ENCODE data around the gene PINLYP. TPM values are rescaled to one million over a fixed set of nuclear protein-coding genes. Genes with fewer than 3 reads are reported as not detected.

The PINLYP gene
- total RNA-seq, 3 donors from 2014 or later: 0.61 to 7.4 (median 2.0) TPM

DNA sequence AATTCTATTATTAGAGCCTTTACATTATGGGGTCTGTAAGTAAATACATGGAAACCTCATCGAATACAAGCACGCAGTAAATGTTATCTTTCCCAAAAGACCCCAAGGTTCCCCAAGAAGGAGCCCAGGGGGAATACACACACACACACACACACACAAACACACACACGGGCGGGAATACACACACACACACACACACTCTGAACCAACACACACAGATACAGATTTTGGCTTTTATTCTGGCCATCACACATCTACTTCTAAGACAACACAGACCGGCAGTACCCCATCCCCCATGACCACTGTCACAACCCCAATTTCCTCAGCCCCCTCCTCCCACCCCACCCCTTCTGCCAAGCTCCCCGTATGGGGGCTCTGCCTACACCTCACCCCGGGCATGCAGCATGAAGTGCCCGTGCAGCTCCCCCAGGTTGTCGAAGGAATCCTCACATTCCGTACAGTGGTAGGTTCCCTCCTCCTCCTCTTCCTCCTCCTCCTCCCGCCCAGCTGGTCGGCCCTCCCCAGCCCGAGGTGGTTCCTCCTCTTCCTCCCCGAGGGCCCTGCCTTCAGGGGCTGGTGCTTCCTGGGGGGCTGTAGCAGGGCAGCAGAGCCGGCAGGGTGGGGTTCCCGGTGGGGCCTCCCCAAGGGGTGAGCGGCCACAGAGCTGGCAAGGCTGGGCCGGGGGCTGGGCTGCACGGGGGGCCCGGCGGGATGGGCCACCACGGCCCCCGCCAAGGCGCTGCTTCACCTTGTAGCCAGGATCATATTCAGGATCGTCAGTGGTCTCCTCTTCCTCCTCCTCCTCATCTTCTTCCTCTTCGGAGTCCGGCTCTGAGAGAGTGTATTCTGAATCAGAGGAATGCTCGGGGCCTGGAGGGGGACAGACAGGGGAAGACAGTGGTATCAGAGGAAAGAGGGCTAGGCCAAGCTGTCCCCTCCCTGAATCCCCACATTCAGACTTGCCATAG is 31.9 kb downstream of the PINLYP start:
- ATAC-seq (no peak), DNase-seq (no peak)
- H3K4me1 ChIP-seq (ENCODE audit: low read depth): no peaks in the 10 kb centered on the region
- no peaks in the 10 kb centered on the region for H3K36me3 ChIP-seq (ENCODE audit: low read depth)
- no peak overlapping the region for H3K4me3 ChIP-seq
- TF ChIP-seq, protein P1, sequence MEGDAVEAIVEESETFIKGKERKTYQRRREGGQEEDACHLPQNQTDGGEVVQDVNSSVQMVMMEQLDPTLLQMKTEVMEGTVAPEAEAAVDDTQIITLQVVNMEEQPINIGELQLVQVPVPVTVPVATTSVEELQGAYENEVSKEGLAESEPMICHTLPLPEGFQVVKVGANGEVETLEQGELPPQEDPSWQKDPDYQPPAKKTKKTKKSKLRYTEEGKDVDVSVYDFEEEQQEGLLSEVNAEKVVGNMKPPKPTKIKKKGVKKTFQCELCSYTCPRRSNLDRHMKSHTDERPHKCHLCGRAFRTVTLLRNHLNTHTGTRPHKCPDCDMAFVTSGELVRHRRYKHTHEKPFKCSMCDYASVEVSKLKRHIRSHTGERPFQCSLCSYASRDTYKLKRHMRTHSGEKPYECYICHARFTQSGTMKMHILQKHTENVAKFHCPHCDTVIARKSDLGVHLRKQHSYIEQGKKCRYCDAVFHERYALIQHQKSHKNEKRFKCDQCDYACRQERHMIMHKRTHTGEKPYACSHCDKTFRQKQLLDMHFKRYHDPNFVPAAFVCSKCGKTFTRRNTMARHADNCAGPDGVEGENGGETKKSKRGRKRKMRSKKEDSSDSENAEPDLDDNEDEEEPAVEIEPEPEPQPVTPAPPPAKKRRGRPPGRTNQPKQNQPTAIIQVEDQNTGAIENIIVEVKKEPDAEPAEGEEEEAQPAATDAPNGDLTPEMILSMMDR (IDR thresholded peaks at IDR 0.05): no peak
- H3K9me3 ChIP-seq: no peaks in the 10 kb centered on the region
- intact Hi-C loops (cut with DNase I, micrococcal nuclease): no loop called here

DNA sequence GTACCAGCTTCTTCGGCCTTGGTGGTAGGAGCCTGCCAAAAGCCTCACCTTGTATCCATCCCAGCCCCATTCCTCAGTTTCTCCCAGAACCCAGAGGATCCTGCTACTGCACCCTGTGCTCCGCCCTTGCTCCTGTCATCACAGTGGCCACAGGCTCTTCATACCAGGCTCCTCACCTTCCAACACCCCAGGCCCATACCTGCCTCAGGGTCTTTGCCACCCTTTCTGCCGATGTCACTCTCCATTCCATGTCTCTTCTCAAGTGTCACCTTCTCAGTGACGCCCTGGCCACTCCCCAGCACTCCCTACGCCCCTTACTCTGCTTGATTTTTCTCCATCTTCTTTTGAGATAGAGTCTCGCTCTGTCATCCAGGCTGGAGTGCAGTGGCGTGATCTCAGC is 34.3 kb downstream of the PINLYP start:
- TF ChIP-seq, protein P1 (IDR thresholded peaks at IDR 0.05): no peak
- ATAC-seq (no peak), DNase-seq (no peak)
- intact Hi-C loops (cut with DNase I, micrococcal nuclease): no loop called here
- Histone ChIP-seq H3K4me1 (ENCODE audit: low read depth) (no peaks in the 10 kb centered on the region), H3K36me3 (ENCODE audit: low read depth) (no peaks in the 10 kb centered on the region), H3K4me3 (no peak overlapping the region), H3K9me3 (no peaks in the 10 kb centered on the region)

DNA sequence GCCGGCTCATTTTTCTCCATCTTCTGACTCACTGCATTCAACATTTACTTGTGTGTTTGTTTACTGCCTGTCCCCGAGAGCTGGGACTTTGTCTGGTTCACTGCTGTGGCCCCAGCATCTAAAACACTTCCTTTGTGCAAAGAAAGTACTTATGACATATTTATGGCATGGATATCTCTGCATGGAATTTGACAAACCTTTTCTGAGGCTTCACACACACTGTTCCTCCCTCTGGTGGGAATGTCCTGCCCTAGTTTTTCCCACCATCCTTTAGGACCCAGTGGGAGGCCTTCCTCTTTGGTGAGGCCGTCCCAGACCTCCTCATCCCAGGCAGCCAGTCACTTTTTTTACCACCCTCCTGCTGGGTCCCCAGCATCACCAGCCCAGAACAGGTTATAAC is 34.9 kb downstream of the PINLYP start:
- Histone ChIP-seq H3K9me3 (no peaks in the 10 kb centered on the region), H3K4me1 (ENCODE audit: low read depth) (no peaks in the 10 kb centered on the region), H3K4me3 (no peak overlapping the region), H3K36me3 (ENCODE audit: low read depth) (no peaks in the 10 kb centered on the region)
- ATAC-seq (no peak), DNase-seq (no peak)
- intact Hi-C loops (cut with DNase I, micrococcal nuclease): no loop called here
- TF ChIP-seq, protein P1 (IDR thresholded peaks at IDR 0.05): no peak

DNA sequence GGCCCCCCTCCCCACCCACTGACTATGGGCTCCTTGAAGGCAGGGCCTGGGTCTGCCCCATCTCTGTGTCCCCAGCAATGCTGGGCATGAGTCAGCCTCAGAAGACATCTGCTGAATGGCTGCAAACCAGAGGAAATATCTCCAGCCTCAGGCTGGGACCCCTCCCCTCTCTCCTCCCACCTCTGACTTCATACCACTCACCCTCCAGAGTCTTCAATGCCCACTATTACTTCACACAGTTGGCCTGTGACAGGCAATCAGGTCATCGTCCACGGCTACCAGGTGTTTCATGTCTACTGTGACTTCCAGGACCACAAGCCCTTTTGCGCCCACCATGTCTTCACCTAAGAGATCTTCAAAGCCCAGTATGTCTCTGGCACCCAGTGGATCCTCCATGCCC is 36.2 kb downstream of the PINLYP start, which contains the start of gene SRRM5:
TSS of gene SRRM5 (plus strand) at position 301 of the 400 bp plus-strand sequence. CDS start at position 335, 34 bp downstream.
- H3K9me3 ChIP-seq: no peaks in the 10 kb centered on the region
- H3K4me1 ChIP-seq (ENCODE audit: low read depth): no peaks in the 10 kb centered on the region
- TF ChIP-seq, protein P1 (IDR thresholded peaks at IDR 0.05): no peak
- ATAC-seq (no peak), DNase-seq (no peak)
- no peak within 1 kb of the TSS for H3K4me3 ChIP-seq
- H3K36me3 ChIP-seq (ENCODE audit: low read depth): no peaks in the 10 kb centered on the region
- intact Hi-C loops (cut with DNase I, micrococcal nuclease): no loop called here

DNA sequence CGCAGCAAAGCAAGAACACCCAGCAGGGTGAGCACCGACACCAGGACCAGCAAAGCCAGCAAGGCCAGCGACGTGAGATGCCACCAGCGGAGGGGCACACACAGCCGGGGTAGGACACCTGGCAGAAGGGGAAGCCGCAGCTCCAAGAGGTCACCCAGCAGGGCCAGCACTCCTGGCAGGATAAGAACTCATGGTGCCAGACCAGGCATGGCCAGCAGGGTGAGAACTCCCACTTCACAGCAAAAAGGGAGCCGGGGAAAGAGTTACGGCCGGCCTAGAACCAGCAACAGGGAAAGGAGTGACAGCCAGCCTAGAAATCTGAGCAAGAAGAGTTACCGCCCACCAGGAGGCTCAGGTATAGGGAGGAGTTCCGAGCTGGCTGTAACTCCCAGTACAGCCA is 36.8 kb downstream of the PINLYP start:
- no peak for ATAC-seq
- TF ChIP-seq, protein P1 (IDR thresholded peaks at IDR 0.05): no peak
- Histone ChIP-seq H3K9me3 (no peaks in the 10 kb centered on the region), H3K4me3 (no peak overlapping the region), H3K4me1 (ENCODE audit: low read depth) (no peaks in the 10 kb centered on the region), H3K36me3 (ENCODE audit: low read depth) (no peaks in the 10 kb centered on the region)
- no peak for DNase-seq
- intact Hi-C loops (cut with DNase I, micrococcal nuclease): no loop called here

Data from mucosa of descending colon (tissue), 3 donors.